GM18508 (cell line): ENCODE measurements around the gene SSBP3.

Source experiments
- ATAC-seq: cut with Tn5 transposase; IDR thresholded peaks from one replicate; pipeline ENCODE4 v1.9.1; 2021; ENCODE audit warnings: moderate number of reproducible peaks; ENCODE audit not compliant: insufficient read depth, unreplicated experiment

Gene SSBP3

GRCh38 chr1:54336116-54336515 is 70.1 kb downstream of the SSBP3 start:
- no peak for ATAC-seq

- ATAC-seq, result no peak
These were observed 70.5 kb downstream of the SSBP3 start for GRCh38 chr1:54335755-54336108.

GRCh38 chr1:54335011-54335754 is 71.0 kb downstream of the SSBP3 start:
- ATAC-seq, result no peak

- no peak for ATAC-seq
These were observed 73.2 kb downstream of the SSBP3 start for GRCh38 chr1:54332781-54333585.

GRCh38 chr1:54331843-54332463 is 74.2 kb downstream of the SSBP3 start:
- ATAC-seq, result no peak

- ATAC-seq, result no peak
These were observed 75.0 kb downstream of the SSBP3 start for GRCh38 chr1:54331091-54331772.

- ATAC-seq, result no peak
These were observed 76.7 kb downstream of the SSBP3 start for GRCh38 chr1:54329312-54330003.

GRCh38 chr1:54328066-54328636 is 78.0 kb downstream of the SSBP3 start:
- ATAC-seq, result no peak

- ATAC-seq, result no peak
These were observed 78.7 kb downstream of the SSBP3 start for GRCh38 chr1:54327386-54328065.

GRCh38 chr1:54326543-54327385 is 79.4 kb downstream of the SSBP3 start:
- ATAC-seq, result no peak

- no peak for ATAC-seq
These were observed 80.3 kb downstream of the SSBP3 start for GRCh38 chr1:54325703-54326461.

GRCh38 chr1:54325284-54325683 is 80.9 kb downstream of the SSBP3 start:
- ATAC-seq, result no peak

- ATAC-seq, result no peak
These were observed 81.7 kb downstream of the SSBP3 start for GRCh38 chr1:54324251-54325140.

- ATAC-seq, result no peak
These were observed 82.3 kb downstream of the SSBP3 start for GRCh38 chr1:54323921-54324250.

GRCh38 chr1:54323324-54323739 is 82.9 kb downstream of the SSBP3 start:
- no peak for ATAC-seq

- ATAC-seq, result no peak
These were observed 87.9 kb downstream of the SSBP3 start for GRCh38 chr1:54318246-54318814.

- no peak for ATAC-seq
These were observed 89.1 kb downstream of the SSBP3 start for GRCh38 chr1:54317084-54317483.
